Neural cell (in vitro differentiated cells): ENCODE results near the gene ADD3. TPM values are rescaled to one million over a fixed set of nuclear protein-coding genes. Genes with fewer than 3 reads are reported as not detected.

Experiments used
- H2AFZ ChIP-seq: fragments of 200-600, 300-800 bp; sonication (generic), shearing (Covaris generic); 2 replicates; pipeline ENCODE4 v1.6.0; 2014; ENCODE audit warnings: low read depth, mild to moderate bottlenecking, antibody characterized with exemption, low read length, moderate library complexity
- H3F3A ChIP-seq: fragments of 200-600 bp; shearing (Covaris generic); 2 replicates; pipeline ENCODE4 v1.6.1; 2016; ENCODE audit warnings: mild to moderate bottlenecking, moderate library complexity, mixed read lengths, antibody characterized with exemption, low read length; ENCODE audit not compliant: insufficient read depth, poor library complexity, severe bottlenecking
- H3K27ac ChIP-seq: fragments of 200-600, 300-800 bp; sonication (generic), shearing (Covaris generic); 2 replicates; pipeline ENCODE4 v1.5.1; 2014; ENCODE audit warnings: mild to moderate bottlenecking, low read length, moderate library complexity
- H3K27me3 ChIP-seq: fragments of 300-800, 200-600 bp; sonication (generic), shearing (Covaris generic); 2 replicates; pipeline ENCODE4 v1.6.0; 2014; ENCODE audit warnings: mild to moderate bottlenecking, low read depth, low read length, moderate library complexity; ENCODE audit not compliant: insufficient read depth
- H3K36me3 ChIP-seq: fragments of 300-800, 200-600 bp; sonication (generic), shearing (Covaris generic); 2 replicates; pipeline ENCODE4 v1.5.1; 2014; ENCODE audit warnings: mild to moderate bottlenecking, antibody characterized with exemption, low read length, moderate library complexity; ENCODE audit not compliant: insufficient read depth
- H3K4me2 ChIP-seq: fragments of 300-800, 200-600 bp; sonication (generic), shearing (Covaris generic); 2 replicates; pipeline ENCODE4 v1.6.0; 2014; ENCODE audit warnings: mild to moderate bottlenecking, low read length
- H3K4me3 ChIP-seq: fragments of 300-800, 200-600 bp; sonication (generic), shearing (Covaris generic); 2 replicates; pipeline ENCODE4 v1.5.1; 2014; ENCODE audit warnings: mild to moderate bottlenecking, low read length, moderate library complexity
- H3K79me2 ChIP-seq: fragments of 200-600 bp; shearing (Covaris generic); replicated peaks from 2 replicates; pipeline ENCODE4 v1.6.0; 2014; ENCODE audit warnings: mild to moderate bottlenecking, low read length, moderate library complexity; ENCODE audit not compliant: insufficient read depth
- H3K9ac ChIP-seq: fragments of 300-800, 200-600 bp; sonication (generic), shearing (Covaris generic); 2 replicates; pipeline ENCODE4 v1.6.1; 2016; ENCODE audit warnings: mild to moderate bottlenecking, low read length, mixed read lengths
- H3K9me2 ChIP-seq: fragments of 200-600 bp; shearing (Covaris generic); 2 replicates; pipeline ENCODE4 v1.6.1; 2016; ENCODE audit warnings: mild to moderate bottlenecking, low read length, mixed read lengths; ENCODE audit not compliant: insufficient read depth
- H3K9me3 ChIP-seq: fragments of 200-600, 300-800 bp; sonication (generic), shearing (Covaris generic); 2 replicates; pipeline ENCODE4 v1.6.1; 2016; ENCODE audit warnings: mild to moderate bottlenecking, mixed run types, low read length, moderate library complexity, mixed read lengths
- H4K20me1 ChIP-seq: fragments of 200-600 bp; shearing (Covaris generic); 2 replicates; pipeline ENCODE4 v1.6.1; 2016; ENCODE audit warnings: mild to moderate bottlenecking, mixed run types; ENCODE audit not compliant: insufficient read depth
- CTCF ChIP-seq: fragments of 450-650 bp; IDR thresholded peaks from 2 replicates; pipeline ENCODE4 v1.5.1; 2014; ENCODE audit warnings: antibody characterized with exemption, mild to moderate bottlenecking, moderate library complexity; ENCODE audit not compliant: poor library complexity, severe bottlenecking
- EP300 ChIP-seq: fragments of 450-650 bp; conservative IDR thresholded peaks from 2 replicates; pipeline ENCODE4 v1.6.1; 2014; ENCODE audit warnings: antibody characterized with exemption, mild to moderate bottlenecking, moderate library complexity; ENCODE audit not compliant: poor library complexity, severe bottlenecking
- EZH2 ChIP-seq: fragments of 200-600, 300-800 bp; shearing (Covaris generic), sonication (generic); IDR thresholded peaks from 2 replicates; pipeline ENCODE4 v1.6.1; 2014; ENCODE audit warnings: antibody characterized with exemption, low read length, borderline replicate concordance, mild to moderate bottlenecking; ENCODE audit not compliant: insufficient read depth, poor library complexity, severe bottlenecking
- MXI1 ChIP-seq: fragments of 450-650 bp; conservative IDR thresholded peaks from 2 replicates; pipeline ENCODE4 v1.6.1; 2014; ENCODE audit warnings: antibody characterized with exemption, mild to moderate bottlenecking; ENCODE audit not compliant: poor library complexity, severe bottlenecking
- POLR2AphosphoS5 ChIP-seq: IDR thresholded peaks from 2 replicates; pipeline ENCODE4 v1.6.1; 2012
- RAD21 ChIP-seq: fragments of 450-650 bp; conservative IDR thresholded peaks from 2 replicates; pipeline ENCODE4 v1.6.1; 2014; ENCODE audit warnings: antibody characterized with exemption, mild to moderate bottlenecking, moderate library complexity
- REST ChIP-seq: IDR thresholded peaks from 2 replicates; pipeline ENCODE4 v1.6.1; 2012; ENCODE audit warnings: borderline replicate concordance
- SMC3 ChIP-seq: fragments of 450-650 bp; conservative IDR thresholded peaks from 2 replicates; pipeline ENCODE4 v1.6.1; 2014; ENCODE audit warnings: antibody characterized with exemption, mild to moderate bottlenecking, moderate library complexity; ENCODE audit not compliant: poor library complexity
- TAF1 ChIP-seq: IDR thresholded peaks from 2 replicates; pipeline ENCODE4 v1.6.1; 2012; ENCODE audit warnings: low read depth
- polyA plus RNA-seq: library from polyadenylated mRNA; depleted of rRNA; stranded (reverse); fragments of >200 nt; gene quantifications from 2 replicates; pipeline ENCODE4 v1.2.3, GENCODE V29; 2014

ADD3 gene
- polyA plus RNA-seq, 1 donor from 2014 or later, result 40.6 TPM

- TF ChIP-seq RAD21 (no peak), TAF1 (no peak), SMC3 (no peak), EZH2 (no peak), EP300 (no peak), CTCF (no peak), POLR2AphosphoS5 (no peak), MXI1 (no peak), REST (no peak)
- Histone ChIP-seq H3K9ac (no peak overlapping the region), H3K27ac (no peak overlapping the region), H3K4me3 (no peak overlapping the region), H3K36me3 (no peaks in the 10 kb centered on the region), H2AFZ (no peak overlapping the region), H3K79me2 (no peaks in the 10 kb centered on the region), H3K9me2 (no peaks in the 10 kb centered on the region), H3K27me3 (no peaks in the 10 kb centered on the region), H3F3A (no peaks in the 10 kb centered on the region), H3K4me2 (no peak overlapping the region), H4K20me1 (no peaks in the 10 kb centered on the region), H3K9me3 (no peaks in the 10 kb centered on the region)
Measured at GRCh38 chr10:110088367-110089104, 80.8 kb downstream of the ADD3 start.

GRCh38 chr10:110091830-110092229 lies 84.0 kb downstream of the ADD3 start:
- H3K79me2 ChIP-seq, result no peaks in the 10 kb centered on the region
- H3F3A ChIP-seq, result no peaks in the 10 kb centered on the region
- no peak overlapping the region for H3K4me3 ChIP-seq
- no peak for TF ChIP-seq SMC3
- TF ChIP-seq POLR2AphosphoS5, result no peak
- TF ChIP-seq EZH2, result no peak
- TF ChIP-seq MXI1, result no peak
- no peak for TF ChIP-seq RAD21
- TF ChIP-seq REST, result no peak
- no peak for TF ChIP-seq EP300
- TF ChIP-seq CTCF, result no peak
- no peaks in the 10 kb centered on the region for H3K36me3 ChIP-seq
- no peak overlapping the region for H2AFZ ChIP-seq
- no peaks in the 10 kb centered on the region for H3K9me3 ChIP-seq
- no peak overlapping the region for H3K4me2 ChIP-seq
- H3K9me2 ChIP-seq, result no peaks in the 10 kb centered on the region
- H3K27me3 ChIP-seq, result no peaks in the 10 kb centered on the region
- no peak overlapping the region for H3K27ac ChIP-seq
- no peak overlapping the region for H3K9ac ChIP-seq
- no peaks in the 10 kb centered on the region for H4K20me1 ChIP-seq
